AG04450 (cell line): ENCODE data around the gene LMF2. TPM values are rescaled to one million over a fixed set of nuclear protein-coding genes. Genes with fewer than 3 reads are reported as not detected.

Source experiments
- CTCF ChIA-PET: fragments of 300-600, 350-600 bp; formaldehyde crosslinking; extraction: SDS; loops from one replicate; lab custom pipeline; 2022; ENCODE audit warnings: antibody characterized with exemption, inconsistent platforms; lab: Charles Lee
- POLR2A ChIA-PET: fragments of 350-600 bp; formaldehyde crosslinking; extraction: SDS; loops from one replicate; lab custom pipeline; 2021; ENCODE audit warnings: antibody characterized with exemption, inconsistent platforms; lab: Yijun Ruan, JAX
- DNase-seq: peaks from one replicate; pipeline ENCODE4 v3.0.0-alpha.2; 2011; ENCODE audit warnings: low read depth, low spot score
- H3K27ac ChIP-seq: one replicate; pipeline ENCODE4 v1.5.1; 2012; ENCODE audit warnings: low read depth, low read length, control low read depth
- H3K27me3 ChIP-seq: one replicate; pipeline ENCODE4 v1.6.0; 2012; ENCODE audit warnings: low read length; ENCODE audit not compliant: control insufficient read depth, insufficient read depth
- H3K4me3 ChIP-seq: 2 replicates; pipeline ENCODE4 v1.5.1; 2011; ENCODE audit warnings: mild to moderate bottlenecking, low read depth, low read length, control low read depth
- H3K9me3 ChIP-seq: 2 replicates; pipeline ENCODE4 v1.5.1; 2012; ENCODE audit warnings: low read length; ENCODE audit not compliant: control insufficient read depth, insufficient read depth
- polyA plus RNA-seq: library from polyadenylated mRNA; depleted of rRNA; stranded (reverse); fragments of >200 nt; gene quantifications from 2 replicates; pipeline ENCODE4 v1.2.3, GENCODE V29; 2011
- TF ChIP-seq, protein P1 (sequence below): IDR thresholded peaks from 2 replicates; pipeline ENCODE4 v1.5.1; 2011; ENCODE audit warnings: low read depth, low read length, control low read depth, inconsistent platforms

LMF2 gene
- polyA plus RNA-seq, 1 experiment: 25.7 TPM

DNA sequence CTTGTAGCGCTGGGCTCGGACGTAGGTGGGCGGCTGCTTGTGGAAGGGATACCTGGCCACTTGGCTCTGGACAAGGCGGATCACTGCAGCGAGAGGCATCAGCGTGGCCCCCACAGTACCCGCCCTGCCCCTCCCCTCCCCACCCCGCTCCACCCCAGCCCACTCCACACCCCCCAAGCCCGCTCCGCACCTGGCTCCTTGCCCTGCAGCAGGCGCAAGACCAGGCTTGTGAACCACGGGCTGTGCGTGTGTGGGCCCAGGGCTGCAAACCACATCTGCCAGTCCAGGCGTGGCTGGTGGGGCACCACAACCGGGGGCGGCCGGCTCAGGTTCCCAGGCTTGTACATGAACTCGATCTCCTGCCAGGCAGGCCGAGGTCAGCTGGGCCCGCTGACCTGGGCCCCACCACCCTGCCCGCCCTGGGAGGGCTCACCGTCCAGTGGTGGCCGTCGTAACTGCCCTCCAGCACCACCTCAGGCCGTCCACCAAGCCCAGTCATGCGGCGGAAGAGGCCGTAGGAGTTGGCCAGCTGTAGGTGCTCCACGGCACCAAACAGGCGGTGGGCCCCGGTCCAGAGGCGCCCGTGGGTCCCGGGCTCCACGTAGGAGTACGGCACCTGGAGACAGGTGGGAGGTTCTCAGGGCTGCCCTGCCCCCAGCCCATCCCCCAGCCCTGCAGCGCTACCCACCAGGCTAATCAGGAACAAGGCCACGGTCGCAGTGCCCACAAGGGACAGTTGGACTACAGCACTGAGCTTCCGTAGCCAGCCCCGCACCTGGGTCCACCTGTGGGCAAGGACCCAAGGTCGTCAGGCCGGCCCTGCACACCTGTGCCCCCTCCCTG lies 2.9 kb downstream of the LMF2 start:
- Histone ChIP-seq H3K27ac (no peak overlapping the region), H3K9me3 (no peaks in the 10 kb centered on the region; the same call in 1 of the 2 replicates), H3K4me3 (no peak overlapping the region), H3K27me3 (no peaks in the 10 kb centered on the region)
- CTCF ChIA-PET: no interaction called here
- no peak for DNase-seq
- TF ChIP-seq, protein P1, sequence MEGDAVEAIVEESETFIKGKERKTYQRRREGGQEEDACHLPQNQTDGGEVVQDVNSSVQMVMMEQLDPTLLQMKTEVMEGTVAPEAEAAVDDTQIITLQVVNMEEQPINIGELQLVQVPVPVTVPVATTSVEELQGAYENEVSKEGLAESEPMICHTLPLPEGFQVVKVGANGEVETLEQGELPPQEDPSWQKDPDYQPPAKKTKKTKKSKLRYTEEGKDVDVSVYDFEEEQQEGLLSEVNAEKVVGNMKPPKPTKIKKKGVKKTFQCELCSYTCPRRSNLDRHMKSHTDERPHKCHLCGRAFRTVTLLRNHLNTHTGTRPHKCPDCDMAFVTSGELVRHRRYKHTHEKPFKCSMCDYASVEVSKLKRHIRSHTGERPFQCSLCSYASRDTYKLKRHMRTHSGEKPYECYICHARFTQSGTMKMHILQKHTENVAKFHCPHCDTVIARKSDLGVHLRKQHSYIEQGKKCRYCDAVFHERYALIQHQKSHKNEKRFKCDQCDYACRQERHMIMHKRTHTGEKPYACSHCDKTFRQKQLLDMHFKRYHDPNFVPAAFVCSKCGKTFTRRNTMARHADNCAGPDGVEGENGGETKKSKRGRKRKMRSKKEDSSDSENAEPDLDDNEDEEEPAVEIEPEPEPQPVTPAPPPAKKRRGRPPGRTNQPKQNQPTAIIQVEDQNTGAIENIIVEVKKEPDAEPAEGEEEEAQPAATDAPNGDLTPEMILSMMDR: no peak
- POLR2A ChIA-PET: no interaction called here

DNA sequence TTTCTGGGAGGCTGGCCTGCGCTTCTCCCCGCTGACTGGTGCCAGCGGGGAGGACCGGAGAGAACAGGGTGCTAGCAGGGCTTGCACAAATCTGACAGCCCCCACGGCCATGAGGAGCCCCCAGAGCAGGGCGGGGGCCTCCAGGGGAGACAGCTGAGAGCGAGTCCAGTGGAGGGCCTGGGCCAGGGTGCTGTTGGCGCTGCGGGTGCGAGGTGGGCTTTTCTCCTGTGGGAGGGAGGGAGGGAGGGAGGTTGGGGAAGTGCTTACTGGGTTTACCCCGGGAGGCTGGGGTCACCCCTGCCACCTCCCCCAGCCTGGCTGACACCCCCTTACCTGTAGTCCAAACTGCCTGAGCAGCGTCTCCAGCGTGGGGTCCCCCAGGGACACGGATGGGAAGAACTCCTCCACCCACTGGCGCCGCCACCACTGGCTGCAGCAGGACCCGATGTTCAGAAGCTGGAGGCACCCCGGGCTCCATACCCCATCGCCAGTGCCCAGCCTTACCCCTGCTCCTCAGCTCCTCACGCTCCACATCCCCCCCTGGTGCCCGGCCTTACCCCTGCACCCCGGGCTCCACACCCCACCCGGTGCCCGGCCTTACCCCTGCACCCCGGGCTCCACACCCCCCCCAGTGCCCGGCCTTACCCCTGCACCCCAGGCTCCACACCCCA lies 3.9 kb downstream of the LMF2 start:
- H3K9me3 ChIP-seq: no peaks in the 10 kb centered on the region; the same call in 1 of the 2 replicates
- no peak for DNase-seq
- ChIA-PET CTCF (interaction anchor here (0.6 kb wide), 1 partner anchor 24 kb away, joined by 5 read pairs; no protein-coding TSS in a partner anchor), POLR2A (no interaction called here)
- H3K4me3 ChIP-seq: no peak overlapping the region
- H3K27me3 ChIP-seq: no peaks in the 10 kb centered on the region
- TF ChIP-seq, protein P1: no peak
- no peak overlapping the region for H3K27ac ChIP-seq

DNA sequence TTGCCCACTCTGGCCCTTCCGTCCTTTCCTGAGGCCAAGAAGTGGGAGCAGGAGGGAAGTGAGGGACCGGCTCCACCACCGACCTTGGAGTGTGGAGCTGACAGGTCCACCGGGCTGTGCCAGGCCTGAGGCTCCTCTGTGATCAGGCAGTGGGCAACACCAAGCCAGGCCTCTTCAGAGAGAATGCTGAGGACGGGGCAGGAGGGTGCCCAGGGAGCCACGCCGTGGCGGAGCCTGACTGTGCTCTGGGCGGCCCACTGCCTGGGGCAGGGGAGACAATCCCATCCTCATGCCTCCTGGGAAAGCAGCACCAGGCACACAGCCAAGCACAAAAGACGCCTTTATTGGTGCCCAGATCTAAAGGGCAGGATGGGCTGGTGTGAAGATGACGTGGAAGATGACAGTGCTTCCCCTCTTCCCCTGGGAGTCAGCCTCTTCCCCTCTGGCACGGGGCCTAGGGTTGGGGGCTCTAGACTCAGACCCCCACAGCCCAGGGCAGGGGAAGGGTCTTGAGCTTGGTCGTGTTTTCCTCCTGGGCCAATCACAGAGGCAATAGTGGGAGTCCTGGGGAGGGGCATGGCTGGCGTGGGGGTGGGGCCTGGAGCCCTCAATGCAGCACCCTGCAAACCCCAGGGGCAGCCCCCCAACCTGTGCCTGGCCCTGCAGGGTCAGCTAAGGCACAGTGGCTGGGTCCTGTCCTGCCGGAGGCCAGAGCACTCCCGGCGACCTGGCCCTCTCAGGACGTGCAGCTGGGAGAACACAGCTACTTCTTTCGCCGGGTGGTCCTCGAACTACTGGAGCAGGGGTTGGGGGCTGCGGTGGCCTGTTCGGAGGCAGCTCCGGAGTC lies 4.7 kb downstream of the LMF2 start:
- no peak for DNase-seq
- TF ChIP-seq, protein P1: no peak
- Histone ChIP-seq H3K9me3 (no peaks in the 10 kb centered on the region; the same call in 1 of the 2 replicates), H3K27ac (no peak overlapping the region), H3K27me3 (no peaks in the 10 kb centered on the region), H3K4me3 (no peak overlapping the region)
- ChIA-PET CTCF (interaction anchor here (0.6 kb wide), 1 partner anchor 25 kb away, joined by 5 read pairs; no protein-coding TSS in a partner anchor), POLR2A (no interaction called here)

DNA sequence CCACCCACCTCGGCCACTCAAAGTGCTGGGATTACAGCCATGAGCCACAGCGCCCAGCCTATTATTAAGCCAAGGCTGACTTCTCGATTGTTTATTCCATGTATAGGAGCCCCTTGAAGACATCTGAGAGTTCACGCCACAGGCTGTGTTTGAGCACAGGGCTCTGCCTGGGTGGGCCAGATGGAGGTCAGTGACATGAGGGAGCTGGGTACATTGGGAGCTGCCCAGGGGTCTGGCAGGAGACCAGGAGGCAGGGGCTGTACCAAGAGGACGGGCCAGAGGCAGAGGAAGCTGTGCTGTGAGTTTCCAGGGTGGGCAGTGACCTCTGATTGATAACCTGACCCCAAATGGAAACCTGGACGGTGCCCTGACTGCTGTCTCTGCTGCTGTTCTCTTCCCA lies 5.4 kb downstream of the LMF2 start:
- H3K27ac ChIP-seq: no peak overlapping the region
- H3K4me3 ChIP-seq: no peak overlapping the region
- no peaks in the 10 kb centered on the region for H3K27me3 ChIP-seq
- CTCF ChIA-PET: no interaction called here
- DNase-seq: no peak
- POLR2A ChIA-PET: interaction anchor here (0.6 kb wide), 1 partner anchor 73 kb away, joined by 3 read pairs; no protein-coding TSS in a partner anchor
- TF ChIP-seq, protein P1: no peak
- no peaks in the 10 kb centered on the region; the same call in 1 of the 2 replicates for H3K9me3 ChIP-seq
